Measurements from ENCODE around the gene STAP2.

- TF ChIP-seq TARDBP (IDR thresholded peaks at IDR 0.05; ENCODE audit: borderline replicate concordance) = no peak
- no peak for TF ChIP-seq MXI1 (IDR thresholded peaks at IDR 0.05; ENCODE audit: low read depth, low read length)
- no peak for TF ChIP-seq REST (IDR thresholded peaks at IDR 0.05; ENCODE audit: low read depth, low read length)
Measured at GRCh38 chr19:4320419-4320818, 18.2 kb downstream of the STAP2 start.

All from GM12878 (cell line).